Astrocyte (in vitro differentiated cells and primary cell): ENCODE data around the gene FAM217A. TPM values are rescaled to one million over a fixed set of nuclear protein-coding genes. Genes with fewer than 3 reads are reported as not detected.

ENCODE experiments used
- DNase-seq: peaks from one replicate; pipeline ENCODE4 v3.0.0-alpha.2; 2010; ENCODE audit warnings: low read depth
- FAIRE-seq: peaks from 2 replicates; lab custom pipeline; 2011; peaks lifted over from hg19 to GRCh38; lab: Jason Lieb, UNC
- H2AFZ ChIP-seq: 2 replicates; pipeline ENCODE4 v1.6.0; 2012; ENCODE audit warnings: low read depth, low read length, inconsistent platforms
- H3K27ac ChIP-seq: 2 replicates; pipeline ENCODE4 v1.5.1; 2011; ENCODE audit warnings: low read depth, low read length, inconsistent platforms
- H3K27me3 ChIP-seq: 2 replicates; pipeline ENCODE4 v1.6.0; 2011; ENCODE audit warnings: low read length, inconsistent platforms; ENCODE audit not compliant: insufficient read depth
- H3K36me3 ChIP-seq: 2 replicates; pipeline ENCODE4 v1.5.1; 2011; ENCODE audit warnings: low read length, inconsistent platforms; ENCODE audit not compliant: insufficient read depth
- H3K4me1 ChIP-seq: 2 replicates; pipeline ENCODE4 v1.5.1; 2011; ENCODE audit warnings: low read length, inconsistent platforms; ENCODE audit not compliant: insufficient read depth
- H3K4me2 ChIP-seq: 2 replicates; pipeline ENCODE4 v1.6.0; 2012; ENCODE audit warnings: low read length, inconsistent platforms
- H3K4me3 ChIP-seq: 2 replicates; pipeline ENCODE4 v1.5.1; 2011; ENCODE audit warnings: low read depth, mild to moderate bottlenecking, low read length, inconsistent platforms; ENCODE audit not compliant: insufficient read depth
- H3K79me2 ChIP-seq: 2 replicates; pipeline ENCODE4 v1.6.0; 2012; ENCODE audit warnings: mild to moderate bottlenecking, low read length, inconsistent platforms; ENCODE audit not compliant: insufficient read depth
- H3K9ac ChIP-seq: 2 replicates; pipeline ENCODE4 v1.6.0; 2012; ENCODE audit warnings: mild to moderate bottlenecking, low read length, inconsistent platforms
- H3K9me3 ChIP-seq: 2 replicates; pipeline ENCODE4 v1.5.1; 2012; ENCODE audit warnings: low read depth, mild to moderate bottlenecking, low read length, inconsistent platforms; ENCODE audit not compliant: insufficient read depth
- H4K20me1 ChIP-seq: 2 replicates; pipeline ENCODE4 v1.6.0; 2012; ENCODE audit warnings: low read length, inconsistent platforms; ENCODE audit not compliant: insufficient read depth
- H3K27ac Mint-ChIP-seq: one replicate; pipeline ENCODE4 v1.8.0; 2021; ENCODE audit warnings: mild to moderate bottlenecking, mixed read lengths; ENCODE audit not compliant: unreplicated experiment
- H3K27me3 Mint-ChIP-seq: one replicate; pipeline ENCODE4 v1.8.0; 2021; ENCODE audit warnings: low read depth, mixed read lengths; ENCODE audit not compliant: unreplicated experiment
- H3K36me3 Mint-ChIP-seq: one replicate; pipeline ENCODE4 v1.8.0; 2021; ENCODE audit warnings: low read depth, mixed read lengths; ENCODE audit not compliant: unreplicated experiment
- H3K4me1 Mint-ChIP-seq: one replicate; pipeline ENCODE4 v1.8.0; 2021; ENCODE audit warnings: low read depth, mixed read lengths; ENCODE audit not compliant: unreplicated experiment
- H3K4me3 Mint-ChIP-seq: one replicate; pipeline ENCODE4 v1.8.0; 2021; ENCODE audit warnings: mild to moderate bottlenecking, moderate library complexity, mixed read lengths; ENCODE audit not compliant: unreplicated experiment
- H3K9me3 Mint-ChIP-seq: one replicate; pipeline ENCODE4 v1.8.0; 2021; ENCODE audit warnings: mild to moderate bottlenecking, mixed read lengths; ENCODE audit not compliant: unreplicated experiment
- EZH2 ChIP-seq: IDR thresholded peaks from 2 replicates; pipeline ENCODE4 v1.6.1; 2012; ENCODE audit warnings: mild to moderate bottlenecking, low read length, inconsistent platforms; ENCODE audit not compliant: insufficient read depth
- total RNA-seq: library from RNA; stranded (reverse); gene quantifications from 2 replicates; pipeline ENCODE4 v1.2.1, GENCODE V29; 2021
- TF ChIP-seq, protein P1 (sequence below): IDR thresholded peaks from 2 replicates; pipeline ENCODE4 v1.5.1; 2011; ENCODE audit warnings: low read depth, mild to moderate bottlenecking, inconsistent platforms, low read length, moderate library complexity; ENCODE audit not compliant: insufficient read depth

The FAM217A gene
- total RNA-seq, 1 donor from 2014 or later = not detected

DNA sequence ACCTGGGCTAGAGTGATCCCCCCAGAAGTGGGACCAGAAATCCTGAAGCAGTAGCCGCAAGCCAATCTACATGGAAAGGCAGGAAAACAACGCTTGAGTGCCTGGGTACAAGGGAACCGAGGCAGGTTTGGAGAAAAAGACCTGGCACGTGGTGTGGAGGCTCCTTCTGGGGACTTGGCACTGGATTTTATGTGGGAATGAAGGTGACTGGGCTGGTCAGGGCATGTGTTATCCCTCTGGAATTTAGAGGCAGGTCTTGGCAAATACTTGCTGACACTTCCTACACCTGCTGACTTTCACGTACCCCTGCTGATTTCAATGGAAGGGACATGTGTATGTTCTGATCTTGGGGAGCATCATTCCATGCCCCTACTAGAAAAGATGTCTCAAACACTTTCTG is 25.0 kb upstream of the FAM217A start:
- Mint-ChIP-seq H3K4me3 (no peak overlapping the region), H3K27me3 (no peaks in the 10 kb centered on the region), H3K27ac (no peak overlapping the region), H3K4me1 (no peaks in the 10 kb centered on the region), H3K36me3 (no peaks in the 10 kb centered on the region), H3K9me3 (peaks cover 2% of the 10 kb centered on the region)
- Histone ChIP-seq H3K27ac (no peak overlapping the region), H3K9ac (no peak overlapping the region), H4K20me1 (no peaks in the 10 kb centered on the region), H3K36me3 (no peaks in the 10 kb centered on the region), H3K4me2 (no peak overlapping the region), H3K4me1 (no peaks in the 10 kb centered on the region), H3K79me2 (no peaks in the 10 kb centered on the region), H2AFZ (no peak overlapping the region), H3K27me3 (peaks cover 31% of the 10 kb centered on the region), H3K9me3 (no peaks in the 10 kb centered on the region), H3K4me3 (no peak overlapping the region)
- peak; percentile 4 for DNase-seq
- TF ChIP-seq EZH2 = no peak
- TF ChIP-seq, protein P1, sequence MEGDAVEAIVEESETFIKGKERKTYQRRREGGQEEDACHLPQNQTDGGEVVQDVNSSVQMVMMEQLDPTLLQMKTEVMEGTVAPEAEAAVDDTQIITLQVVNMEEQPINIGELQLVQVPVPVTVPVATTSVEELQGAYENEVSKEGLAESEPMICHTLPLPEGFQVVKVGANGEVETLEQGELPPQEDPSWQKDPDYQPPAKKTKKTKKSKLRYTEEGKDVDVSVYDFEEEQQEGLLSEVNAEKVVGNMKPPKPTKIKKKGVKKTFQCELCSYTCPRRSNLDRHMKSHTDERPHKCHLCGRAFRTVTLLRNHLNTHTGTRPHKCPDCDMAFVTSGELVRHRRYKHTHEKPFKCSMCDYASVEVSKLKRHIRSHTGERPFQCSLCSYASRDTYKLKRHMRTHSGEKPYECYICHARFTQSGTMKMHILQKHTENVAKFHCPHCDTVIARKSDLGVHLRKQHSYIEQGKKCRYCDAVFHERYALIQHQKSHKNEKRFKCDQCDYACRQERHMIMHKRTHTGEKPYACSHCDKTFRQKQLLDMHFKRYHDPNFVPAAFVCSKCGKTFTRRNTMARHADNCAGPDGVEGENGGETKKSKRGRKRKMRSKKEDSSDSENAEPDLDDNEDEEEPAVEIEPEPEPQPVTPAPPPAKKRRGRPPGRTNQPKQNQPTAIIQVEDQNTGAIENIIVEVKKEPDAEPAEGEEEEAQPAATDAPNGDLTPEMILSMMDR = no peak
- no peak for FAIRE-seq

DNA sequence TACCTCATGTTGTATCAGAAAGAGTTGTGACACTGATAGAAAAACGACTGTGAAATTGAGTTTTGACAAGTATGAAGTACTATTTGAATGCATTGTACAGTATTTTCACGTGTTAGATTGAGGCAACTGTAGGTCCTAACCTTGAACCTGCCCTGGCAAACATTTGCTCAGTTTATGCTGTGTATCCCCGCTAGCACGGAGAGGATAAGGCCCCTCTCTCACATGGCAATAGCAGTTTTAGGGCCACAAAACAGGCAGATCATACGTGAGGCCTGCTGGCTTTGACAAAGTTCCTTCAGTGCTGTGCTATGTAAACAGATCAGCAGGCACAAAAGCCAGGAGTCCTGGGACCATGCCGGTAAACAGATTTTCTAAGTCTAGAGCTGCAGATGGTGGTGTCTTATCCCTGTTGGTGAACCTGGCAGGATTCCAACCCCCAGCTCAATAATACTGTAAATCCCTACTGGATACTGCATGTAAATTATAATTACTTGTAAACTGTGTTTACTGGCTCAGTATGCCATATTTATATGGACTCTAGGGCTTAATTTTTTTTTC is 23.8 kb upstream of the FAM217A start:
- H3K4me3 Mint-ChIP-seq = no peak overlapping the region
- no peak overlapping the region for H3K27ac ChIP-seq
- no peak overlapping the region for H3K9ac ChIP-seq
- H2AFZ ChIP-seq = no peak overlapping the region
- DNase-seq (no peak), FAIRE-seq (no peak)
- no peak overlapping the region for H3K4me2 ChIP-seq
- H3K4me1 Mint-ChIP-seq = no peaks in the 10 kb centered on the region
- H3K79me2 ChIP-seq = no peaks in the 10 kb centered on the region
- no peaks in the 10 kb centered on the region for H4K20me1 ChIP-seq
- TF ChIP-seq, protein P1 = no peak
- no peak for TF ChIP-seq EZH2
- no peaks in the 10 kb centered on the region for H3K36me3 Mint-ChIP-seq
- peaks cover 22% of the 10 kb centered on the region for H3K27me3 ChIP-seq
- H3K4me1 ChIP-seq = no peaks in the 10 kb centered on the region
- H3K27me3 Mint-ChIP-seq = no peaks in the 10 kb centered on the region
- H3K4me3 ChIP-seq = no peak overlapping the region
- peaks cover 2% of the 10 kb centered on the region for H3K9me3 Mint-ChIP-seq
- no peak overlapping the region for H3K27ac Mint-ChIP-seq
- no peaks in the 10 kb centered on the region for H3K9me3 ChIP-seq
- H3K36me3 ChIP-seq = no peaks in the 10 kb centered on the region

DNA sequence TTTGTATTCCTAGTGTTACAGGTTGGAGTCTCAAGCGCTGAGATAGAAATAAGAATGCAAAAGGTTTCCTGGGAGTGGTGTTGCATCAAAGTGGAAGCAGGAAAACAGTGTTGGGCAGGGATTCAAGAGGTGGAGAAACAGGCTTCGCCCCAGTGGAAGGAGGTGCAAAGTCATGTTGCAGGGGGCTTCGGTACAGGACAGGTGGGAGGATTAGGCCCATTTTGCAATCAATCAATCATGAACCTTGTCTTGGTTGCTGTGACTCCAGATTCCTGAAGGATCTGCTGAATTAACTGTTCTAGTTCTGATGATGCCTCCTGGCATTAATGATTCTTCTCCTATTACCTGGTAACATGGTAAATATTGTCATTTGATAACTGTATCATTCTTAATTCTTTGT is 22.4 kb upstream of the FAM217A start:
- no peak overlapping the region for H3K27ac Mint-ChIP-seq
- no peak overlapping the region for H3K4me2 ChIP-seq
- H3K36me3 Mint-ChIP-seq = no peaks in the 10 kb centered on the region
- H3K9me3 Mint-ChIP-seq = peaks cover 2% of the 10 kb centered on the region
- no peaks in the 10 kb centered on the region for H3K79me2 ChIP-seq
- no peaks in the 10 kb centered on the region for H4K20me1 ChIP-seq
- H3K4me1 Mint-ChIP-seq = no peaks in the 10 kb centered on the region
- no peaks in the 10 kb centered on the region for H3K4me1 ChIP-seq
- peaks cover 14% of the 10 kb centered on the region for H3K27me3 ChIP-seq
- no peaks in the 10 kb centered on the region for H3K27me3 Mint-ChIP-seq
- no peaks in the 10 kb centered on the region for H3K9me3 ChIP-seq
- TF ChIP-seq, protein P1 = no peak
- no peak for TF ChIP-seq EZH2
- no peak for DNase-seq
- no peaks in the 10 kb centered on the region for H3K36me3 ChIP-seq
- no peak for FAIRE-seq
- no peak overlapping the region for H3K9ac ChIP-seq
- no peak overlapping the region for H2AFZ ChIP-seq
- no peak overlapping the region for H3K4me3 ChIP-seq
- H3K27ac ChIP-seq = no peak overlapping the region
- no peak overlapping the region for H3K4me3 Mint-ChIP-seq
